Left ventricle myocardium inferior (tissue), 1 donor: ENCODE data around the gene TECPR1. TPM values are rescaled to one million over a fixed set of nuclear protein-coding genes. Genes with fewer than 3 reads are reported as not detected.

Experiments used
- DNase-seq: peaks from one replicate; pipeline ENCODE4 v3.0.0-alpha.2; 2020
- H3K27ac ChIP-seq: fragments of 200-600 bp; replicated peaks from 2 replicates; pipeline ENCODE4 v1.8.0; 2021
- H3K27me3 ChIP-seq: fragments of 200-600 bp; 2 replicates; pipeline ENCODE4 v1.8.0; 2021; ENCODE audit warnings: low read depth
- H3K36me3 ChIP-seq: fragments of 200-600 bp; 2 replicates; pipeline ENCODE4 v1.8.0; 2021
- H3K4me1 ChIP-seq: fragments of 200-600 bp; 2 replicates; pipeline ENCODE4 v1.8.0; 2021
- H3K4me3 ChIP-seq: fragments of 200-600 bp; 2 replicates; pipeline ENCODE4 v1.8.0; 2021; ENCODE audit warnings: mild to moderate bottlenecking, moderate library complexity
- H3K9me3 ChIP-seq: fragments of 200-600 bp; replicated peaks from 2 replicates; pipeline ENCODE4 v1.8.0; 2021
- intact Hi-C: fragments of 100-400 bp; cut with micrococcal nuclease; formaldehyde crosslinking; loops from one replicate; pipeline ENCODE4 v1.11.0; 2022
- total RNA-seq: library from RNA; stranded (reverse); fragmentation: NEBNext Ultra II Directional; extraction: Animal tissue kit (Norgen Biotek cat#: 25700); gene quantifications from one replicate; pipeline ENCODE4 v1.2.1, GENCODE V29; 2021
- TF ChIP-seq, protein P1 (sequence below): fragments of 200-600 bp; IDR thresholded peaks from 2 replicates; pipeline ENCODE4 v1.8.0; 2021; ENCODE audit warnings: antibody characterized with exemption, mild to moderate bottlenecking, borderline replicate concordance
- donor health status: DM: no; HTN: yes; CAD: no; lungs with severe emphysema.

TECPR1 gene
- total RNA-seq, 1 donor from 2014 or later, result 17.3 TPM

DNA sequence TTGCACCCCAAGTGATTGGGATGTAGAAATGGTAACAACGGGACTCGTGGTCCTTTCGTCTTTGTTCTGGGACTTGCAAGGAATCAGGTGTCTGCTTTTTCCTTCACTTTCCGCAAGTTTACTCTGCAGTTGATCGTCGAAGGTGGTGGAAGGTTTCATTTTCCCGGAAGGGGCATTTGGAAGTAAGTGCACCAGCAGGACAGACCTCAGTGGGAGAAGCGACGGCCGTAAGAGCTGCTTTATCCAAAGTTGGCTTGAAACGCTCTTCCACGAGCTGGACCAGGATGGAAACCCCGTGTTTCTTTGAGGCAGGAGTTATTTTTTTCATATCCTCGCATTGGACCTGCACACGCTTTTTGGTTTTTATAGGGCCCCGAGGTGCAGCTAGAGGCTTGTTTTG lies 30.7 kb upstream of the TECPR1 start:
- intact Hi-C loops, result no loop called here
- Histone ChIP-seq H3K27me3 (no peaks in the 10 kb centered on the region), H3K27ac (peak overlapping the region; percentile 98), H3K4me3 (peak overlapping the region; percentile 89), H3K4me1 (peaks cover 70% of the 10 kb centered on the region), H3K9me3 (no peaks in the 10 kb centered on the region), H3K36me3 (no peaks in the 10 kb centered on the region)
- TF ChIP-seq, protein P1, sequence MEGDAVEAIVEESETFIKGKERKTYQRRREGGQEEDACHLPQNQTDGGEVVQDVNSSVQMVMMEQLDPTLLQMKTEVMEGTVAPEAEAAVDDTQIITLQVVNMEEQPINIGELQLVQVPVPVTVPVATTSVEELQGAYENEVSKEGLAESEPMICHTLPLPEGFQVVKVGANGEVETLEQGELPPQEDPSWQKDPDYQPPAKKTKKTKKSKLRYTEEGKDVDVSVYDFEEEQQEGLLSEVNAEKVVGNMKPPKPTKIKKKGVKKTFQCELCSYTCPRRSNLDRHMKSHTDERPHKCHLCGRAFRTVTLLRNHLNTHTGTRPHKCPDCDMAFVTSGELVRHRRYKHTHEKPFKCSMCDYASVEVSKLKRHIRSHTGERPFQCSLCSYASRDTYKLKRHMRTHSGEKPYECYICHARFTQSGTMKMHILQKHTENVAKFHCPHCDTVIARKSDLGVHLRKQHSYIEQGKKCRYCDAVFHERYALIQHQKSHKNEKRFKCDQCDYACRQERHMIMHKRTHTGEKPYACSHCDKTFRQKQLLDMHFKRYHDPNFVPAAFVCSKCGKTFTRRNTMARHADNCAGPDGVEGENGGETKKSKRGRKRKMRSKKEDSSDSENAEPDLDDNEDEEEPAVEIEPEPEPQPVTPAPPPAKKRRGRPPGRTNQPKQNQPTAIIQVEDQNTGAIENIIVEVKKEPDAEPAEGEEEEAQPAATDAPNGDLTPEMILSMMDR, result no peak
- no peak for DNase-seq

DNA sequence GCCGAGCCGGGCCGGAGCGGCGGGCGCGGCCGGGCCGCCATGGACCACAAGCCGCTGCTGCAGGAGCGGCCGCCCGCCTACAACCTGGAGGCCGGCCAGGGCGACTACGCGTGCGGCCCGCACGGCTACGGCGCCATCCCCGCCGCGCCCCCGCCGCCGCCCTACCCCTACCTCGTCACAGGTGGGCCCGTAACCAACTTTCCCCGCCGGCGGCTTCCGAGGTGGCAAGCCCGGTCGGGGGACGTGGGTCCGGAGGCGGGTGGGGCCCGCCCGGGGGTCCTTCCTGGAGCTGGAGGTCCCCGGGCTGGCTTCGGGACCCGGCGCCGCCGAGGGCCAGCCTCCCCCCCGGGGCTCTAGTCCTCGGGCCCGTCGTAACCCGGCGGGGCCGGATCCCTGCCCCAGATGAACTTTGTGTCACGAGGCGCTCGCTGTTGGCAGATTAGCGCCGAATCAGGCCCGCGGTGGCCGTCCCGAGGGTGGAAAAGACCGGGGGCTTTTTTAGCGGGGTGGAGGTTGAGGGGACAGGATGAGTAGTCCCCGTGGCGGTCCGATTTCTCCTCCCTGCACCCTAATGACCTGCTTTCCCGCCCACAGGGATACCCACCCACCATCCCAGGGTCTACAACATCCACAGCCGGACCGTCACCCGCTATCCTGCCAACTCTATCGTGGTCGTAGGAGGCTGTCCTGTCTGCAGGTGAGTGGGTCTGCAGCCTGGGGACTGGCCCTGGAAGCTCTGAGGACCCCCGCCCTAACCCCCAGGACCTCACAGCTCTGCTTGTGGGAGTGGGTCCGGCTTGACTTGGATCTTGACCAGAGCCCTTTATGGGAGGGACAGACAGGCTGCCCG lies 29.9 kb upstream of the TECPR1 start:
- no peak for DNase-seq
- no peaks in the 10 kb centered on the region for H3K9me3 ChIP-seq
- no peaks in the 10 kb centered on the region for H3K27me3 ChIP-seq
- TF ChIP-seq, protein P1, result no peak
- intact Hi-C loops, result no loop called here
- H3K4me3 ChIP-seq, result peak overlapping the region; percentile 89
- H3K36me3 ChIP-seq, result no peaks in the 10 kb centered on the region
- peaks cover 62% of the 10 kb centered on the region for H3K4me1 ChIP-seq
- peak overlapping the region; percentile 98 for H3K27ac ChIP-seq

DNA sequence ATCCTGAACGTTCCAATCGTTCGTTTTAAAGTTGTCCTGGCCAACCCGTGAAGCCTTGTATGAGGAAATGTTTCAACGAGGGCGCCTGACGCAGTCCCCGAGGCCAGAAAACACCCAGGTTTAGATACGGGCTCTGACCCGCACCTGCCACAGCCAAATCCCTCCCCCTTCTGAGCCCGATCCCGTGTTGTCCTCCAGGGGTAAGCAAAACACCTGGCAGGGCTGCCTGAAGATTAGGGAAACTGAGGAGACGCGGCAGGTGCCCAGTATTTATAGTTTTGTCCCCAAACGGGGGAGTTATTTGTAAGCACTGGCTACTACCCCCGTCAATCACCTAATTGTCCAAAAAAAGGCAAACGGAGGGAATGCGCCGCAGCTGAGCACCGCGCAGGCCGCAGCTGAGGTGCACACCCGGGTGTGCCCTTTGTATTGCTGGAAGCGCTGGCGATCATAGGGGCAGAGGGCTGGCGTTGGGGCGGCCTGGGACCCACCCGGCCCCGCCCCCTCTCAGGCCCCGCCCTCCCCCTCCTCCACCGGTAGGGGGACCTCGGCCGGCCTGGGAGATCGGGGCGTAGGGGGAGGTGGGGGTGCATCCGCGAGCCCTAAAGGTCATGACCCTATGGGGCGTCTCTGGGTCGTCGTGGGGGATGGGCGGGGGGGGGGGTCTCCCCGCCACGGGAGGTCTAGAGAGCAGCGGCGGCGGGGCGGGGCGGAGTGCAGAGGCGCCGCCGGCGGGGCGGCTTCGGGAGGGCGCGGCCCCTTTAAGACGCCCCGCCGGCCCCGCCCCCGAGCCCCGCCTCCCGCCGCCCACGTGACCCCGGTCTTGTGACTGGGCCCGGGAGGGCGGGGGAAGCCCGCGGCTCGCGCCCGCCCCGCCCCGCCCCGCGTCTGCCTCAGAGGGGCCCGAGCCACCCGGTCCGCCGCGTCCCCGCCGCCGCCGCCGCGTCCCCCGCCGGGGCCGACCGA lies 29.0 kb upstream of the TECPR1 start, which contains the start of gene BRI3:
Gene BRI3 (plus strand): TSS at position 896 of the 966 bp plus-strand sequence. CDS start 110 bp downstream, outside the sequence.
- Histone ChIP-seq H3K27me3 (no peaks in the 10 kb centered on the region), H3K4me3 (peak within 1 kb of the TSS; percentile 89), H3K9me3 (no peaks in the 10 kb centered on the region), H3K27ac (peak within 1 kb of the TSS; percentile 98), H3K36me3 (no peaks in the 10 kb centered on the region), H3K4me1 (peaks cover 62% of the 10 kb centered on the region)
- peak; percentile 96 for DNase-seq
- TF ChIP-seq, protein P1, result no peak
- intact Hi-C loops, result no loop called here

DNA sequence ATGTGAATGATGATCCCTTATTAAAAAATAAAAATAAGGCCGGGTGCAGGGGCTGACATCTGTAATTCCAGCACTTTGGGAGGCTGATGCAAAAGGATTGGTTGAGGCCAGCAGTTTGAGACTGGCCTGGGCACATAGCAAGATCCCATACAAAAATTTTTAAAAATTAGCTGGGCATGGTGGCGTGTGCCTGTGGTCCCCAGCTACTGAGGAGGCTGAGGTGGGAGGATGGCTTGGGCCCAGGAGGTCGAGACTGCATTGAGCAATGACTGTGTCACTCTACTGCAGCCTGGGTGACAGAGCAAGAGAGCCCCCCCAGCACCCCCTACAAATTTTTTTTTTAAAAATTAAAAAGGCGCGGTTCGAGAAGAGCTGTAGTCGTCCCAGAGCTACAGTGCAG lies 28.3 kb upstream of the TECPR1 start:
- H3K4me3 ChIP-seq, result peak overlapping the region; percentile 89
- no peak for DNase-seq
- peak overlapping the region; percentile 98 for H3K27ac ChIP-seq
- TF ChIP-seq, protein P1, result no peak
- no peaks in the 10 kb centered on the region for H3K27me3 ChIP-seq
- H3K4me1 ChIP-seq, result peaks cover 54% of the 10 kb centered on the region
- no peaks in the 10 kb centered on the region for H3K9me3 ChIP-seq
- no peaks in the 10 kb centered on the region for H3K36me3 ChIP-seq
- intact Hi-C loops, result no loop called here

DNA sequence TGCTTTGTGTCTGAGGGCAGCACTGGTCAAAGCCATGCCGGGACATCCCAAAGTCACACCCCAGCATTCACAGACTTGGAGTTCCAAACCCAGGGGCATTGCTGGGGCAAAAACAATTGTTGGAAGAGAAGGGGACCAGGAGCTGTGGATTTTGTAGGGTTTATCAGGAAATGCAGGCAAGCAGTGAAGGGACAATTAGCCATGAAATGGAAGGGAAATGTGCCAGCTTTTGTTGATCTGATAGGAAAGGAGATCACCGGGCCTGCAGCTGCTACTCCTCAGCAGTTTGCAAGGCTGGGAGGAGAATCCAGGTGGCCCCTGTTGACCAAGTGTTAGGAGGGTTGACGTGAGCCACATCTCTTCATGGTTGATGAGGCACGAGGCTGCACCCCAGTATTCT lies 26.9 kb upstream of the TECPR1 start:
- Histone ChIP-seq H3K36me3 (no peaks in the 10 kb centered on the region), H3K4me3 (no peak overlapping the region), H3K27me3 (no peaks in the 10 kb centered on the region), H3K9me3 (no peaks in the 10 kb centered on the region), H3K27ac (no peak overlapping the region), H3K4me1 (peaks cover 40% of the 10 kb centered on the region)
- TF ChIP-seq, protein P1, result no peak
- no peak for DNase-seq
- intact Hi-C loops, result no loop called here
